Measurements from ENCODE around the gene DNHD1. TPM values are rescaled to one million over a fixed set of nuclear protein-coding genes. Genes with fewer than 3 reads are reported as not detected.
A peak's percentile ranks its signal among the peaks of the same experiment; 100 is the strongest.

DNHD1 gene
- total and polyA plus RNA-seq, 9 of the 15 experiments (the other 6 are each of a cell fraction or from before 2014, with no cell fraction given) = 0.82 to 9.7 (median 3.8) TPM

DNA sequence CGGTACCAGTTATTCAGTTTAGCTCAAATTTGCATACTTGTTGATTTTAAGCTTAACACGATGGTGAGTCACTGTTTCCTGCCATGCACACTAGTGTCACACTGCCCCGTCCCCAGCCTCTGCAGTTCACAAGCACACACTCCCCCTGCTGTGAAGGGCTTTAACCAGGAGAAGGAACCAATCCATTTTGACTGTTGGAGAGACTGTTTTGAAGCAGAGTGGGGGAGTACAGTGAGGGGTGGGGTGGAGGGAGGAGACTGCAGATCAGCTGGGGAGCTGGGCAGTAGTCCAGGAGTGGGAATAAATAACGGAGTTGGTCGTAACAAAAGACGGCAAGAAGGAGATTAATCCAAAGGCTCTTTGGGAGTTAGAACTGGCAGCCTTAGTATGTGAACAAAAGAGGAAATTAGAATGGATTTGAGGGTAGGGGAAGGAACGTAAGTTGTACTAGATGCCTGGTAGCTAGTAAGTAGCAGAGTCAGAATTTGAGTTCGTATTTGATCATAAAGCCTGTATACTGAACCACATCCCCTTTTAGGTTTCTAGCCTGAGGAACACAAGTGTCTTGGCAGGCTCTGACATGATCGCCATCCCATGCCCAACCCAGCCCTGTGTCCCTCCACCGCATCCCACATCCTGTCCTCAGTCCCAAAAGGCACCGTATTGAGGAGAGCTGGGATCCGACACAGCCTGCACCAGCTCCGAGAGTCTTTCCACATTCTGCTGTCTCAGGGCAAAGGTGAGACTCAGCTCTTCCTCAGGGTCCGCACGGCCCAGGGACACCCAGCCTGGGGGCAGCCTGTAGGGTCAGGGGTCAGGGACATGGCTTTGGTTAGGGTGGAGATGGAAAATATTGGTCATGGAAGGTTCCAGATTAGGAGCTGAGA is 121.3 kb downstream of the DNHD1 start (continued):
- TF ChIP-seq CBX2 (IDR thresholded peaks at IDR 0.05; ENCODE audit: insufficient read depth, low read length, poor library complexity, severe bottlenecking) = no peak
- TF ChIP-seq SPI1 (IDR thresholded peaks at IDR 0.05; ENCODE audit: borderline replicate concordance, low read depth, low read length) = no peak
- no peak for TF ChIP-seq POLR3A (IDR thresholded peaks at IDR 0.05; ENCODE audit: borderline replicate concordance, extremely low read depth, insufficient read depth, insufficient read length)
- no peak for TF ChIP-seq CHD7 (IDR thresholded peaks at IDR 0.05; ENCODE audit: low read depth, low read length)
- peak in 1 of 2 experiments; percentile 83; a peak in 2 of 4 replicates for TF ChIP-seq ZNF318 (IDR thresholded peaks at IDR 0.05; ENCODE audit: borderline replicate concordance in 1 of 2, low read depth in 1 of 2)
